Putamen (tissue), 1 donor: ENCODE measurements around the gene KLHL17.

ENCODE experiments used
- DNase-seq: peaks from one replicate; pipeline ENCODE4 v3.0.0-alpha.2; 2016; ENCODE audit warnings: low spot score

Gene KLHL17

DNA sequence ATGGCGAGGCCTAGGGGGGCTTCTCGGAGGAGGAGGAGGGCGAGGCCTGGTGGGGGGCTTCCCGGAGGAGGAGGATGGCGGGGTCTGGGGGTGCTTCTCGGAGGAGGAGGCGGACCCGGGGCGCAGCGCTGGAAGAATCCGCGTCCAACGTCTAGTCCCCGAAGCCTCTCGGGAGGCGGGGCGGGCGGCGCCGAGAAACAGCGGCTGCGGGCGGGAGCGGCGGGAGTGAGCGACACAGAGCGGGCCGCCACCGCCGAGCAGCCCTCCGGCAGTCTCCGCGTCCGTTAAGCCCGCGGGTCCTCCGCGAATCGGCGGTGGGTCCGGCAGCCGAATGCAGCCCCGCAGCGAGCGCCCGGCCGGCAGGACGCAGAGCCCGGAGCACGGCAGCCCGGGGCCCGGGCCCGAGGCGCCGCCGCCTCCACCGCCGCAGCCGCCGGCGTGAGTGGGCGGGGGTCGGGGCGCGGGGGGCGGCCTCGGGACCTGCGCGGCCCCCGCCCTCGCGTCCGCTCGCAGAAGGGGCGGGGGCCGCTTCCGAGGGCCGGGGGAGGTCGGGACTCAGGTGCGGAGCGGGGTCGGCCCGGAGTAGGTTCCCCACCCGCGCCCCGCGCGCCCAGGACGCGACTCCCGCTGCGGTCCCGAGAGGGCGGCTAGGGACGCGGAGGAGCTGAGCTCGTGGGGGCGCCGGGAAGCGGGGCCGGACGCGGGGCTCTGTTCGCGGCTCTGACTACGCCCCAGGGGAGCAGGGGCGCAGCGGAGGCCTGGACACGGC lies at the start of gene KLHL17:
Gene KLHL17, plus strand, starts transcription at position 222 of the 769 bp plus-strand sequence. Its CDS starts 110 bp downstream, at position 332.
- DNase-seq, result peak; percentile 45

DNA sequence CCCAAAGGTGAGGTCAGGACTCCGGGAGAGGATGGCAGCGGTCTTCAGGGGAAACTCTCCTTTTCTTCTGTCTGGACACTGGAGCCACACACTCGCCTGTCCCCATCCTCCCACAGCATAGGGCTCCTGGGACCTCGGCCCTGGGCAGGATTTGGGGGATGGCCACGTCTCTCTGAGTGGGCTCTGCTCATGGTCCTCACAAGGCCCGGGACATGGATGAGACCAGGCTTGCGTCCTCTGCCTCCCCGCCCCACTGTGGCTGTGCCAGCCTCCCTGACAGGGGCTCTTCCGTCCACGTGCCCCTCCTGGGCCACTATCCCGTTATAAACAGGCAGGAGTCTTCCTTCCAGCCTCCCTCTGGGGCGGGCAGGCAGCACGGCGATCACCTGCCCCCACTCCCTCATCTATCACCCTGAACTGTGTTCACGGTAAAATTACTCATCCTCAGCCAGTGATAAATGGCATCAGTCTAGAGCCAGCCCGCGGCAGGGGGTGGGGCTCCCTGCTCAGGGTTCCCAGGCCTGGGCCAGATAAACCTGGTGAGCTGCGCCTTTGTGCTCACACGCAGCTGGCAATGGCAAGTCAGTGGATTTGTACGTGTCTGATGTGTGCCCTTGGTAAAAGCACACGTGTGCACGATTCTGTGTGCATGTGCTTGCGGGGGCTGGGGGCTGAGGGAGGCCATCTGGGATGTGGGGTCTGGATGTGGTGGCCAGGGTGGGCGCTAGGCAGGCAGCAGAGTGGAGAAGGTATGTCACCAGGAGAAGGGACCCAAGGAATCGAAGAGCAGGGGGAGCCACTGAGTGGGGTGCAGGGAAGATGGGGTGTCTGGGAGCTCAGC lies 49.3 kb upstream of the KLHL17 start:
- DNase-seq, result no peak

- DNase-seq, result no peak
These were observed 48.3 kb upstream of the KLHL17 start for GRCh38 chr1:911875-912739.

GRCh38 chr1:912740-913301 lies 47.6 kb upstream of the KLHL17 start:
- DNase-seq, result no peak

- no peak for DNase-seq
These were observed 46.8 kb upstream of the KLHL17 start for GRCh38 chr1:913491-914130.

GRCh38 chr1:914131-914890 lies 46.1 kb upstream of the KLHL17 start:
- no peak for DNase-seq

GRCh38 chr1:914891-915280 lies 45.5 kb upstream of the KLHL17 start:
- DNase-seq, result no peak

DNA sequence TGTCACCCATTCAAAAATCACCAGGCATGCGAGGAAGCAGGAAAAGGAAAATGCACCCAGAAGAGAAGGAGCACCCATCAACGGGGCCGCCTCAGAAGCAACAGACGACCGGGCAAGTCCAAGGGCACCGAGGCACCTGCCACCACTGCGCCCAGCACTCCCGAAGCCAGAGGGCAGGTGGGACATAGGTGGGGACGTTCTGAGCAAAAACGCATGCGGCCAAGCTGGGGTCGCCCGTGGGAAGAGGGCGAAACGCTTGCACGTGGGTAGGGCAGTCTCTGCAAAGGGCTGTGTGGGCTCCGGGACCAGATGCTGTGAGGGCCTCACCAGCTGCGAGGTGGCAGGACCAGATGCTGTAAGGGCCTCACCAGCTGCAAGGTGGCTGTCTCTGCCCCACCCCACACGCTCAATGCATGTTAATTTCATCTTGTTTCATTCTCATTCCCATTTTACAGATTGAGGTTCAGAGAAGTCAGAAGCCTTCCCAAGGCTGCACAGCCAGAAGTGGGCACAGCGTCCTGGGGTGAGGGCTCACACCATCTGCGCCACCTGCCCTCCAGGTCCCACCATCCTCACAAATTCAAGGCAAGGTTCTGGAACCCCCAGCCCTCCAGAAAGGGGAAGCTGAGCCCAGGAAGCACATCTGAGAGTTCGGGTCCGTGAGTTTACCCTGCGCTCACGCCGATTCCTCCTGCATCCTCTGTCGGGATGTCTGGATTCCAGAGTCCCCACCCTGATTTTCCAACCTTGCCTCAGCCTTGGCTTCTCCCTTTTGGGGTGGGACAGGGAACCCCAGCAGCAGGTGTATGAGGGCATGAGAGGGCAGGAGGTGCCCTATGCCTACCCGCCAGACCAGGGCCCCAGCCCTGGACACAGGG lies 44.9 kb upstream of the KLHL17 start:
- no peak for DNase-seq

DNA sequence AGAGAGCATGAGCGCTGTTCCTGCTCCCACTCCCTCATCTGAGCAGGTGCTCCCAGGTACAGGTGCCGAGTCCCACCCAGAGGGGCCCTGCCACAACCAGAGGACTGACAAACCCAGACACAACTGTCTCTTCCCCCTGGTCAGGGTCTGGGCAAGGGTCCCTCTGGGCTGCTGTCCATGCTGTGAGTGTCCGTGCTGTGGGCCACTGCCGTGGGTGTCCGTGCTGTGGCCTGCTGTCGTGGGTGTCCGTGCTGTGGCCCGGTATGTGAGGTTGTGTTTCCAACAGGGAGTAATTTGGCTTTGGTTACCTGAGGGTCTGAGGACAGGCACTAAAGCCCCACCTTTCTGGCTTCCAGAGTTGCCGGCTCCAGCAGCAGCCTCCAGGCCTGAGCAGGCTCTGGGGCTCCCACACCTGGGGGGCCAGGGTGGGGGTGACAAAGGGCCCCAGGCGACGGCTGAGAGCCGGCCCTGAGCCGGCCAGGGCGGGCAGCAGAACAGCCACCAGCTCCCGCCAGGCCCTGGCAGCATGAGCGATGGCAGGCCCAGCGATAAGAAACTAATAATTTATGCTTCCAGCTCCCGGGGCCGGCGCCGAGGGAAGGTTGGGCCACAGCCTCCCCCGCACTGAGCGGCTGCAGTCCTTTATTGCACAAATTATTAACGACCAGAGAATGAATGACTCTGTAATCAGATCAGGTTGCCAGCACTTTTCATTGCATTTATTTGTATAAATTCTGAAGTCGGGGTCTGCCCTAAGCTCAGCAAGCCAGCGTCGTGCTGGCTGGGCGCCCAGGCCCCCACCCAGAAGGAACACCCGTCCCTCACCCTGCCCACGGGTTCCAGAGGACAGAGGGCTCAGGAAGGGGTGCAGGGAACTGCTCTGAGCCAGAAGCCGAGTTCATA lies 44.0 kb upstream of the KLHL17 start:
- no peak for DNase-seq

DNA sequence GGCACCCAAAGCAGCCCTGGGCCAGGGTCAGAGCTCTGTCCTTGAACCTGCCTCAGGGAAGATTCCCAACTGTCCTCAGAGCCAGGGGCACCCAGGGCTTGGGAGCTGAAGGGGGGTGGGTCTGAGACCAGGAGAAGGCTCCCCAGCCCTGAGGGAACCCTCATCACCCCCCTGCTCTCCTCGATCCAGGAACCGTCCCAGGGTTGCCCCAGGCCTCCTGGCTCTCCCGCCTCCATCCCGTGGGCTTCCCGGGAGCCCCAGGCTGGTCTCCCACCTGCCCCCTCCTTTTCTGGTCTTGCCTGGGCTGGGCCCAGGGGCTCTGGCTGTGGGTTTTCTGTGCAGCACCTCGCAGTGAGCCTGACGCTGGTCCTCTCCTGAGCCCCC lies 43.3 kb upstream of the KLHL17 start:
- no peak for DNase-seq

DNA sequence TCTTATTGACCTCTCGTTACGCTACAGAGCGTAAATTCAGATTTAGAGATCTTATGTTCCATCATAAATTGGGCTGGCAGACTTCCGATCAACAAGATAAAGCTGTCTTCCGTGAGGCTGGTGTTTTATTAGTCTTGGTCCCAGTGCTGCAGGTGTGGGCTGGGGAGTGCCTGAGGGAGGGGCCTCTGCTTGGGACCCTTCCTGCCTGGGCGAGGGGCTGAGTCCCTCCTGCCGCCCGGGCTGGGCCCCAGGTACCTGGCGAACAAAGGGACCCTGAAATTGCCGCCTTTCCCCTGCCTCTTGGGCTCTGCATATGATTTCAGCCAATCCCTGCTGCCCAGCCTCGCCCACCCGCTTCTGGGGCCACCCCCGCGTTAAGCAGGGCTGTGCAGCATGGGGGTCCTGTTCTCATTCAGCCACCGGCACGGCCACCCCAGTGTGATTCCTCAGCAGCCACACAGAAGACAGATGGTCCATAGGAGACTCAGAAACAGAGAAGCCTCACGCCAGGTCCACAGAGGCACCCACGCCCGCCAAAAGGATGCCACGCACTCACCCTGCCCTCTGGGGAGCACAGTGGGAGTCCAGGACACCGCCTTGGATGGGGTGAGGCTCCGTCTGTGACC lies 42.8 kb upstream of the KLHL17 start:
- no peak for DNase-seq

DNA sequence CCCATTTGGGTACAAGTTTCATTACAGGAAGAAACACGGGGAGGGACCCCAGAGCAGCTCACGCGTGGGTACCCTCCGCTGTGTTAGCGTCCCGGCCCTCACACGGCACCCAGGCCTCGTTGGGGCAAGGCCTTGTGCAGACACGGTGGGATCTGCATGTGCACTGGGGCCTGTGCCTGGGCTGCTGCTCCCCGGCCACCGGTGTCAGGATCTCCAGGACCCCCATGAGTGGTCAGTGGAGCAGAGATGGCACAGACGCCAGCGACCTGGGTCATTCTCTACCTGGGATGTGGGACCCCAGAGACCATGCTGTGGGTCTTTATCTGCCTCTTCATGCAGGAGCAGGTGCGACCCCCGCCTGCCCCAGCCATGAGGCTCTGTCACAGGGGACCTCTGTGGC lies 42.0 kb upstream of the KLHL17 start:
- DNase-seq, result no peak

GRCh38 chr1:918843-919242 lies 41.5 kb upstream of the KLHL17 start:
- DNase-seq, result no peak

GRCh38 chr1:919271-919872 lies 41.0 kb upstream of the KLHL17 start:
- no peak for DNase-seq

DNA sequence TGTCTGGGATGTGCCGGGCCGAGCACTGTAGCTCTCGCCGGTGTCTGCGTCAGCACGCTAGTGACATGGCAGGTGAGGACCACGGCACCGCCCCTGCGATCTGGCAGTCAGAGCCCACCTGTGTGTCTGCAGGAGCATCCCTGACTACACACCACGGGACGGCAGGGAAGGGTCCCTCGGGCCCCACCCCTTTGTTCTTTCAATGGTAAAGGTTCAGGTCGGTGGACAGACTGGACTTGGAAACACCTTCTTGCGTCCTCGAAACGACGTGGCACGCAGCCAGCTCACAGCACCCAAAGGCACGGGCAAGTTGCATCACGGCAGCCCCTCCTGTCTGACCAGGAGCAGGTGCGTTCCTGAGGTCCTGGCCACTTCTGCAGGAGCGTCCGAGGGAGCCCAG lies 40.4 kb upstream of the KLHL17 start:
- DNase-seq, result no peak

DNA sequence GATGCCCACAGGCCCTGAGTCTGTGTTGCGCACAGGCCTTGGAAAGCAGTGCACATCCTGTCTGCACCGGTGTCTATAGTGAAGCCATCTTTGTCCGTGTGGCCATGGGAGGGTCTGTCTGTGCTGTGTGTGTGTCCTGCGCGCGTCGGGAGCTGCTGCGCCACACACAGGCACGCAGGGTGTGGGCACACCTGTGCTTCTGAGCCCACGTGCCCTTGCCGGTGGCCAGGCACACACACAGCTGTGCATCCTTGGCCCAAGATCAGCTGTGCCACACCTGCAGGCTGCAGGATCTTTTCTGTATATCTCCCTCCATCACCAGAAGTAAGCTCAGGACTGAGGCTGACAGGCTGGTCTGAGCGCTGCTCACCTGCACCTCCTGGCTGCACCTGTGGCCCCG lies 39.9 kb upstream of the KLHL17 start:
- DNase-seq, result no peak

- peak; percentile 58 for DNase-seq
These were observed 39.2 kb upstream of the KLHL17 start for GRCh38 chr1:921011-921837.
